ENCODE results near the gene SRGAP2B. TPM values are rescaled to one million over a fixed set of nuclear protein-coding genes. Genes with fewer than 3 reads are reported as not detected.
"Not testable (repeated sequence)": the region's sequence is repeated elsewhere in the genome, so short reads cannot be mapped to it uniquely, and the experiment has no call there.

The SRGAP2B gene
- total RNA-seq, 2 donors from 2014 or later = 16.2 to 22.5 TPM

- not testable (repeated sequence) for H3K9me3 ChIP-seq; H3K4me3 ChIP-seq; H3K27ac ChIP-seq; DNase-seq (ENCODE audit: low spot score); H3K27me3 ChIP-seq (replicated peaks; ENCODE audit: insufficient read depth); H3K4me1 ChIP-seq (ENCODE audit: control insufficient read depth in 1 of 2, low read depth in 2 of 2); H3K36me3 ChIP-seq
- ATAC-seq (ENCODE audit: insufficient number of reproducible peaks, low FRiP score, low read depth) = peak; percentile 60
Observed at GRCh38 chr1:145115587-145116493, 20.7 kb upstream of the SRGAP2B start.

- H3K36me3 ChIP-seq; DNase-seq (ENCODE audit: low spot score); ATAC-seq (ENCODE audit: insufficient number of reproducible peaks, low FRiP score, low read depth): not testable (repeated sequence)
Observed at GRCh38 chr1:145114560-145115057, 19.5 kb upstream of the SRGAP2B start.

GRCh38 chr1:145112703-145113102 lies 17.6 kb upstream of the SRGAP2B start:
- not testable (repeated sequence) for H3K27me3 ChIP-seq (replicated peaks; ENCODE audit: insufficient read depth); H3K27ac ChIP-seq; DNase-seq (ENCODE audit: low spot score); H3K4me1 ChIP-seq (ENCODE audit: control insufficient read depth in 1 of 2, low read depth in 2 of 2); H3K9me3 ChIP-seq; ATAC-seq (ENCODE audit: insufficient number of reproducible peaks, low FRiP score, low read depth); H3K4me3 ChIP-seq; H3K36me3 ChIP-seq

More at GRCh38 chr1:145114560-145115057, 19.5 kb upstream of the SRGAP2B start:
- not testable (repeated sequence) for H3K4me1 ChIP-seq (ENCODE audit: control insufficient read depth in 1 of 2, low read depth in 2 of 2); H3K27me3 ChIP-seq (replicated peaks; ENCODE audit: insufficient read depth); H3K9me3 ChIP-seq; H3K4me3 ChIP-seq; H3K27ac ChIP-seq

GRCh38 chr1:145111674-145112073 lies 16.5 kb upstream of the SRGAP2B start:
- H3K27me3 ChIP-seq (replicated peaks; ENCODE audit: insufficient read depth); DNase-seq (ENCODE audit: low spot score); H3K36me3 ChIP-seq; H3K27ac ChIP-seq; H3K4me1 ChIP-seq (ENCODE audit: control insufficient read depth in 1 of 2, low read depth in 2 of 2); H3K9me3 ChIP-seq; H3K4me3 ChIP-seq; ATAC-seq (ENCODE audit: insufficient number of reproducible peaks, low FRiP score, low read depth): not testable (repeated sequence)

GRCh38 chr1:145103294-145103693 lies 8.2 kb upstream of the SRGAP2B start:
- not testable (repeated sequence) for ATAC-seq (ENCODE audit: insufficient number of reproducible peaks, low FRiP score, low read depth)

GRCh38 chr1:145101725-145102124 lies 6.6 kb upstream of the SRGAP2B start:
- H3K4me1 ChIP-seq (ENCODE audit: control insufficient read depth in 1 of 2, low read depth in 2 of 2); H3K36me3 ChIP-seq; H3K27me3 ChIP-seq (replicated peaks; ENCODE audit: insufficient read depth); DNase-seq (ENCODE audit: low spot score); H3K27ac ChIP-seq; ATAC-seq (ENCODE audit: insufficient number of reproducible peaks, low FRiP score, low read depth); H3K9me3 ChIP-seq; H3K4me3 ChIP-seq: not testable (repeated sequence)

More at GRCh38 chr1:145103294-145103693, 8.2 kb upstream of the SRGAP2B start:
- not testable (repeated sequence) for H3K27me3 ChIP-seq (replicated peaks; ENCODE audit: insufficient read depth); H3K4me3 ChIP-seq; H3K27ac ChIP-seq; DNase-seq (ENCODE audit: low spot score); H3K4me1 ChIP-seq (ENCODE audit: control insufficient read depth in 1 of 2, low read depth in 2 of 2); H3K36me3 ChIP-seq; H3K9me3 ChIP-seq

- peak overlapping the region in 1 of 2 donors; percentile 57 for H3K27ac ChIP-seq
- H3K27me3 ChIP-seq (replicated peaks; ENCODE audit: insufficient read depth); H3K36me3 ChIP-seq; DNase-seq (ENCODE audit: low spot score); H3K4me1 ChIP-seq (ENCODE audit: control insufficient read depth in 1 of 2, low read depth in 2 of 2); H3K9me3 ChIP-seq: not testable (repeated sequence)
- peak; percentile 17 for ATAC-seq (ENCODE audit: insufficient number of reproducible peaks, low FRiP score, low read depth)
- peak overlapping the region; percentile 65 for H3K4me3 ChIP-seq
Observed at GRCh38 chr1:145094655-145095211, 395 bp downstream of the SRGAP2B start.

- H3K27me3 ChIP-seq (replicated peaks; ENCODE audit: insufficient read depth); H3K4me1 ChIP-seq (ENCODE audit: control insufficient read depth in 1 of 2, low read depth in 2 of 2); H3K9me3 ChIP-seq; ATAC-seq (ENCODE audit: insufficient number of reproducible peaks, low FRiP score, low read depth); H3K36me3 ChIP-seq; DNase-seq (ENCODE audit: low spot score): not testable (repeated sequence)
- peak overlapping the region in 1 of 2 donors; percentile 38 for H3K27ac ChIP-seq
- H3K4me3 ChIP-seq = peak overlapping the region; percentile 71
Observed at GRCh38 chr1:145093517-145094149, 1.5 kb downstream of the SRGAP2B start.

- H3K4me1 ChIP-seq (ENCODE audit: control insufficient read depth in 1 of 2, low read depth in 2 of 2); H3K4me3 ChIP-seq; H3K27me3 ChIP-seq (replicated peaks; ENCODE audit: insufficient read depth); H3K36me3 ChIP-seq; H3K27ac ChIP-seq; H3K9me3 ChIP-seq; ATAC-seq (ENCODE audit: insufficient number of reproducible peaks, low FRiP score, low read depth); DNase-seq (ENCODE audit: low spot score): not testable (repeated sequence)
Observed at GRCh38 chr1:145082483-145083255, 12.5 kb downstream of the SRGAP2B start.

- H3K4me1 ChIP-seq (ENCODE audit: control insufficient read depth in 1 of 2, low read depth in 2 of 2); ATAC-seq (ENCODE audit: insufficient number of reproducible peaks, low FRiP score, low read depth); DNase-seq (ENCODE audit: low spot score); H3K4me3 ChIP-seq; H3K36me3 ChIP-seq; H3K27ac ChIP-seq; H3K9me3 ChIP-seq; H3K27me3 ChIP-seq (replicated peaks; ENCODE audit: insufficient read depth): not testable (repeated sequence)
Observed at GRCh38 chr1:145080193-145080592, 14.9 kb downstream of the SRGAP2B start.

GRCh38 chr1:145079737-145080136 lies 15.4 kb downstream of the SRGAP2B start:
- not testable (repeated sequence) for ATAC-seq (ENCODE audit: insufficient number of reproducible peaks, low FRiP score, low read depth); H3K4me3 ChIP-seq; H3K36me3 ChIP-seq; H3K27me3 ChIP-seq (replicated peaks; ENCODE audit: insufficient read depth); DNase-seq (ENCODE audit: low spot score); H3K27ac ChIP-seq; H3K4me1 ChIP-seq (ENCODE audit: control insufficient read depth in 1 of 2, low read depth in 2 of 2); H3K9me3 ChIP-seq
